AG09319 (cell line): ENCODE measurements around the gene LRRK2.
A peak's percentile ranks its signal among the peaks of the same experiment; 100 is the strongest.

ENCODE experiments used
- DNase-seq: peaks from one replicate; pipeline ENCODE4 v3.0.0-alpha.2; 2010; ENCODE audit warnings: low read depth; ENCODE audit errors: extremely low read depth
- TF ChIP-seq, protein P1 (sequence below): IDR thresholded peaks from 2 replicates; pipeline ENCODE4 v1.5.1; 2011; ENCODE audit warnings: low read depth, mild to moderate bottlenecking, inconsistent platforms, low read length, moderate library complexity

The LRRK2 gene

GRCh38 chr12:40335991-40336390 is 111.2 kb downstream of the LRRK2 start:
- DNase-seq: no peak
- TF ChIP-seq, protein P1, sequence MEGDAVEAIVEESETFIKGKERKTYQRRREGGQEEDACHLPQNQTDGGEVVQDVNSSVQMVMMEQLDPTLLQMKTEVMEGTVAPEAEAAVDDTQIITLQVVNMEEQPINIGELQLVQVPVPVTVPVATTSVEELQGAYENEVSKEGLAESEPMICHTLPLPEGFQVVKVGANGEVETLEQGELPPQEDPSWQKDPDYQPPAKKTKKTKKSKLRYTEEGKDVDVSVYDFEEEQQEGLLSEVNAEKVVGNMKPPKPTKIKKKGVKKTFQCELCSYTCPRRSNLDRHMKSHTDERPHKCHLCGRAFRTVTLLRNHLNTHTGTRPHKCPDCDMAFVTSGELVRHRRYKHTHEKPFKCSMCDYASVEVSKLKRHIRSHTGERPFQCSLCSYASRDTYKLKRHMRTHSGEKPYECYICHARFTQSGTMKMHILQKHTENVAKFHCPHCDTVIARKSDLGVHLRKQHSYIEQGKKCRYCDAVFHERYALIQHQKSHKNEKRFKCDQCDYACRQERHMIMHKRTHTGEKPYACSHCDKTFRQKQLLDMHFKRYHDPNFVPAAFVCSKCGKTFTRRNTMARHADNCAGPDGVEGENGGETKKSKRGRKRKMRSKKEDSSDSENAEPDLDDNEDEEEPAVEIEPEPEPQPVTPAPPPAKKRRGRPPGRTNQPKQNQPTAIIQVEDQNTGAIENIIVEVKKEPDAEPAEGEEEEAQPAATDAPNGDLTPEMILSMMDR: no peak

DNA sequence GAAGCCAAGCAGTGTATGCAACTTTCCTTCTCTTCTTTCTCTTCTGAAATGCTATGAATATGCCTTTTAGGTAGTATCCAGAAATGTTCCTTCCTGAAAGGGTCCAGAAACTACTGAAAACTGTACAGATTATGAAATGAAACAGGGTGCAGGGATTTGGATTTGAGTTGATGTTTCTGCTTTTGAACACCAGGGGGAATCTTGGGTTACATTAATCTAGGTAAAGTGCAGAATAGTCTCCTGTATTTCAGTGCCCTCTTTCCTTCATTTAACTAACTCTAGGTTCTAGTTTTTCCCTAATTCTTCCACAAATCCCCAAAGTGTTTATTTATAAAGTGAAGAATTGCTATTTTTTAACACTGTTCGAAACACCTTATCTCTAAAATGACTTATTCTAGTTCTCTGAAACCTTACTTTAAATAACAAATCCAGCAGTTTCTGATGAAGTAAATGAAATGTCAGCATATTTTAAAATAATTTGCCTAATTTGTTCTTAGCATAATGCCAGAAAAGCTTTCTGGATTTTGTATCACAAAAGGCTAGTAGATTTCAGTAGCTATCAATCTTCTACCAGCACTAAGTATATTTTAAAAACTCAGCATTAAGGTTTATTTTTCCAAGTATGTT is 111.9 kb downstream of the LRRK2 start:
- no peak for DNase-seq
- TF ChIP-seq, protein P1: peak; percentile 49

DNA sequence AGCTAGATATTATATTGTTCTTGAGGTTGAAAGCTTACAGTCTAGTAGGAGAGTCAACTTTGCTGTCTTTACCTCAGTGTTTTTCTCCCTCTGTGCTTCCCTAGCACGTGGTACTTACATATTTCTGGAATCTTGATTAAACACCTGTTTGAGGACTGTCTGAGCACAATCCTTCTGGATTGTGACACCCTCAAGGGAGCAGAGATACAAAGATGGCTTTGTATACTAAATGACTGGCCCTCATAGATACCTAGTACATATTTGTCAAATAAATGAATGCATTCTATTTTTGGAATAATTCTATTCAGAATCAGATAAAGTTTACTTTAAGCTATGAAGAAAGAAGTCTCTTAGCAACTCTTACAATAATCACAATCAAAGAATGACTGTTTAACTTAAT is 113.3 kb downstream of the LRRK2 start:
- TF ChIP-seq, protein P1: no peak
- DNase-seq: no peak

- DNase-seq: no peak
- TF ChIP-seq, protein P1: no peak
Observed at GRCh38 chr12:40338621-40339020, 113.8 kb downstream of the LRRK2 start.

- TF ChIP-seq, protein P1: no peak
- no peak for DNase-seq
Observed at GRCh38 chr12:40342010-40342409, 117.2 kb downstream of the LRRK2 start.

GRCh38 chr12:40343124-40343523 is 118.3 kb downstream of the LRRK2 start:
- TF ChIP-seq, protein P1: no peak
- no peak for DNase-seq

GRCh38 chr12:40344312-40344711 is 119.5 kb downstream of the LRRK2 start:
- TF ChIP-seq, protein P1: no peak
- no peak for DNase-seq
